Common myeloid progenitor, CD34-positive (primary cell): Measurements from ENCODE around the gene DPP3.

Experiments used
- CTCF ChIA-PET: fragments of 350-600 bp; sonication (Branson Sonifier 250); formaldehyde crosslinking; loops from one replicate; lab custom pipeline; 2021; ENCODE audit warnings: antibody characterized with exemption; lab: Charles Lee
- POLR2A ChIA-PET: fragments of 350-600 bp; sonication (Branson Sonifier 250); formaldehyde crosslinking; loops from one replicate; lab custom pipeline; 2021; ENCODE audit warnings: antibody characterized with exemption; lab: Charles Lee
- DNase-seq, 3 donors: peaks; one replicate each; pipeline versions ENCODE4 v3.0.0 to v3.0.0-alpha.2; 2013
- H3K27ac ChIP-seq, 2 experiments: 1 replicate in 1 of 2; 2 replicates in 1 of 2; pipeline ENCODE4 v1.7.0; 2013; ENCODE audit warnings: inconsistent platforms in 2 of 2, low read length in 2 of 2, mild to moderate bottlenecking in 2 of 2, low read depth in 1 of 2, moderate library complexity in 1 of 2; ENCODE audit not compliant: severe bottlenecking in 2 of 2, insufficient read depth in 1 of 2, poor library complexity in 1 of 2
- H3K27me3 ChIP-seq, 5 experiments: replicated peaks in 2 of 5; 1 replicate in 3 of 5; 2 replicates in 2 of 5; pipeline versions ENCODE4 v1.6.1 to v1.7.0; 2013; ENCODE audit warnings: low read length in 4 of 5, mild to moderate bottlenecking in 2 of 5, moderate library complexity in 2 of 5, inconsistent platforms in 1 of 5; ENCODE audit not compliant: insufficient read depth in 5 of 5, control insufficient read depth in 4 of 5
- H3K36me3 ChIP-seq, 4 experiments: 1 replicate in 2 of 4; 2 replicates in 2 of 4; pipeline versions ENCODE4 v1.6.1 to v1.7.0; 2013; ENCODE audit warnings: low read length in 3 of 4, control low read depth in 1 of 4, mild to moderate bottlenecking in 1 of 4; ENCODE audit not compliant: control insufficient read depth in 4 of 4, insufficient read depth in 4 of 4
- H3K4me1 ChIP-seq, 4 experiments: 1 replicate in 3 of 4; 2 replicates in 1 of 4; pipeline versions ENCODE4 v1.6.1 to v1.7.1; 2013; ENCODE audit warnings: low read length in 3 of 4, mild to moderate bottlenecking in 3 of 4, control low read depth in 1 of 4, inconsistent platforms in 1 of 4, moderate library complexity in 1 of 4; ENCODE audit not compliant: control insufficient read depth in 4 of 4, insufficient read depth in 4 of 4; ENCODE audit errors: control extremely low read depth in 1 of 4
- H3K4me3 ChIP-seq, 7 experiments: 1 replicate in 4 of 7; 2 replicates in 3 of 7; pipeline versions ENCODE4 v1.5.1 to v1.7.0; 2013; ENCODE audit warnings: mild to moderate bottlenecking in 7 of 7, low read length in 6 of 7, moderate library complexity in 6 of 7, inconsistent platforms in 2 of 7, low read depth in 2 of 7, control low read depth in 1 of 7; ENCODE audit not compliant: insufficient read depth in 4 of 7, control insufficient read depth in 1 of 7; ENCODE audit errors: extremely low read depth in 1 of 7
- H3K9me3 ChIP-seq, 5 experiments: 1 replicate in 4 of 5; 2 replicates in 1 of 5; pipeline versions ENCODE4 v1.6.1 to v1.7.1; 2013; ENCODE audit warnings: low read length in 4 of 5, mild to moderate bottlenecking in 2 of 5, inconsistent platforms in 1 of 5, low read depth in 1 of 5, moderate library complexity in 1 of 5; ENCODE audit not compliant: control insufficient read depth in 4 of 5, insufficient read depth in 2 of 5; ENCODE audit errors: control extremely low read depth in 1 of 5
- WGBS: methylation state at CpG from one replicate; pipeline ENCODE4 v1.1.5; 2013; ENCODE audit not compliant: insufficient coverage; 5-methylcytosine and 5-hydroxymethylcytosine counted together

The DPP3 gene

GRCh38 chr11:66546966-66547661, 66.9 kb downstream of the DPP3 start:
- H3K27ac ChIP-seq = no peak overlapping the region
- POLR2A ChIA-PET = interaction anchor here (1.5 kb wide), 1 partner anchor 70 kb away, joined by 3 read pairs; no protein-coding TSS in a partner anchor
- CTCF ChIA-PET = interaction anchor here (0.7 to 2.0 kb wide), 2 partner anchors 22 to 90 kb away, joined by 3 to 5 read pairs; partner anchors contain the start of gene CTSF

GRCh38 chr11:66547662-66548009, 67.4 kb downstream of the DPP3 start:
- POLR2A ChIA-PET = no interaction called here
- H3K4me3 ChIP-seq = no peak overlapping the region
- H3K27ac ChIP-seq = no peak overlapping the region
- WGBS = 68% methylated on average over 3 of the region's 5 CpGs
- H3K4me1 ChIP-seq = peaks cover 13 to 34% (median 29%) of the 10 kb centered on the region in 4 experiments
- H3K27me3 ChIP-seq = peaks cover 0 to 9% (median 0%) of the 10 kb centered on the region in 5 experiments
- no peak for DNase-seq
- peaks cover 0 to 5% (median 4%) of the 10 kb centered on the region in 4 experiments for H3K36me3 ChIP-seq
- H3K9me3 ChIP-seq = no peaks in the 10 kb centered on the region
- CTCF ChIA-PET = interaction anchor here (0.7 kb wide), 1 partner anchor 90 kb away, joined by 3 read pairs; no protein-coding TSS in a partner anchor

More at GRCh38 chr11:66546966-66547661, 66.9 kb downstream of the DPP3 start:
- Histone ChIP-seq H3K27me3 (peaks cover 0 to 9% (median 0%) of the 10 kb centered on the region in 5 experiments), H3K9me3 (no peaks in the 10 kb centered on the region), H3K4me1 (peaks cover 13 to 40% (median 31%) of the 10 kb centered on the region in 4 experiments), H3K4me3 (peak overlapping the region in 1 of 7 experiments; percentile 88), H3K36me3 (peaks cover 0 to 11% (median 9%) of the 10 kb centered on the region in 4 experiments)
- 49% methylated on average over 16 of the region's 18 CpGs for WGBS
- DNase-seq = no peak

- H3K4me1 ChIP-seq = peaks cover 13 to 30% (median 26%) of the 10 kb centered on the region in 4 experiments
- no peak overlapping the region for H3K27ac ChIP-seq
- H3K4me3 ChIP-seq = no peak overlapping the region
- H3K9me3 ChIP-seq = no peaks in the 10 kb centered on the region
- H3K27me3 ChIP-seq = peaks cover 0 to 9% (median 0%) of the 10 kb centered on the region in 5 experiments
- peaks cover 0 to 1% (median under 1%) of the 10 kb centered on the region in 4 experiments for H3K36me3 ChIP-seq
- ChIA-PET POLR2A (no interaction called here), CTCF (interaction anchor here (0.7 kb wide), 1 partner anchor 90 kb away, joined by 3 read pairs; no protein-coding TSS in a partner anchor)
- no peak for DNase-seq
- WGBS = 82% methylated on average over 11 of the region's 11 CpGs
Measured at GRCh38 chr11:66548041-66548440, 67.8 kb downstream of the DPP3 start.

DNA sequence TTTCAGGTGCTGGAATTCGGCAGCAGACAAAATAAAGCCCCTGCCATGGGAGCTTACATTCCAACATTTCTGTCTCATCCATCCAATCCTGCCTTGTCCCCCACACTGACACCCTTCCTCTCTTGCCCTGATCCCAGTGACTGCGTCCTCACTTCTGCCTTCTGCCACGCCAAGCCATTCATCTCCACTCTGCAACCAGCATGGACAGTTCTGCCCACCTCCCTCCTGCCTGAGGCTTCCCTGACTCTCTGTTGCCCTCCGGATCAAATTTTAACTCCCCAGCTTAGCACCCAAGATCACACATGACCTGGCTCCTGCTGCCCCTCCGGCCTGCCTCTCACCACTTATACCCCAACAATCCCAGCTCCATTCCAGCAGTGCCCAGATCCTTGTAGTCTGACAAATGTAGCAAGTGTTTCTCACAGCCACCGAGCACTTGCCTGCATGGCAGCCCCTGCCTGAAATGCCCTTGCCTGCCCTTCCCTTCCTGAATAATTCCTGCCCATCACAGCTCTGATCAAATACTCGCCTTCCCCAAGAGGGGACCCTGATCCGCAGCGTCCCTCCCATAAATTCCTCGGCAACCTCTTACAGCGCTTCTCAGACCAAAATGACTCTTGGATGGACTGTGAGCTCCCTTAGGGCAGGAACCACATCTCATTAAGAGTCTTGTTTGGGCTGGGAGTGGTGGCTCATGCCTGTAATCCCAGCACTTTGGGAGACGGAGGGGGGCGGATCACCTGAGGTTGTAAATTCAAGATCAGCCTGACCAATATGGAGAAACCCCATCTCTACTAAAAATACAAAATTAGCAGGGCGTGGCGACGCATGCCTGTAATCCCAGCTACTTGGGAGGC, 68.8 kb downstream of the DPP3 start:
- H3K4me3 ChIP-seq = no peak overlapping the region
- POLR2A ChIA-PET = no interaction called here
- peaks cover 0 to 9% (median 0%) of the 10 kb centered on the region in 5 experiments for H3K27me3 ChIP-seq
- H3K36me3 ChIP-seq = no peaks in the 10 kb centered on the region
- no peak for DNase-seq
- H3K9me3 ChIP-seq = no peaks in the 10 kb centered on the region
- no peak overlapping the region for H3K27ac ChIP-seq
- CTCF ChIA-PET = interaction anchor here (1.0 to 1.6 kb wide), 2 partner anchors 19 to 131 kb away, joined by 3 to 7 read pairs; partner anchors contain the start of gene CTSF
- 78% methylated on average over 14 of the region's 16 CpGs for WGBS
- H3K4me1 ChIP-seq = peaks cover 11 to 21% (median 17%) of the 10 kb centered on the region in 4 experiments

DNA sequence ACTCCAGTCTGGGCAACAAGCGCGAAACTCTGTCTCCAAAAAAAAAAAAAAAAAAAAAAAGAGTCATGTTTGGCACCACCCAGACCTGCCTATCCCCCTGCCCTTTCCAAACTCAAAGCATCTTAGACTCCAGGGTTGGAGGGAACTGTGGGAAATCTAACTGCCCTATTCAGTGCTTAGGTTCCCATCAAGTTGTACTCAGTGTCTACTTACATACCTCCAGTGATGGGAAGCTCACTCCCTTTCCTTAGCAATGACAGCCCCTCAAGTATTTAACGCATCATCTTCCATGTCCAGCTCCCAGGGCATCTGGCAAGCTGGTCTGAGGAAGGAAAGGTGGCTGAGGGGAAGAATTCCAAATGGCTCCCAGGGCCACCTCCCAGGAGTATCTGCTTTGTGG, 69.5 kb downstream of the DPP3 start:
- peaks cover 5 to 14% (median 10%) of the 10 kb centered on the region in 4 experiments for H3K4me1 ChIP-seq
- DNase-seq = no peak
- H3K9me3 ChIP-seq = no peaks in the 10 kb centered on the region
- no peak overlapping the region for H3K27ac ChIP-seq
- H3K36me3 ChIP-seq = no peaks in the 10 kb centered on the region
- WGBS = no CpG with 5 or more reads among the region's 3 CpGs
- POLR2A ChIA-PET = no interaction called here
- peaks cover 0 to 11% (median 0%) of the 10 kb centered on the region in 5 experiments for H3K27me3 ChIP-seq
- CTCF ChIA-PET = interaction anchor here (1.0 to 1.6 kb wide), 2 partner anchors 18 to 130 kb away, joined by 3 to 7 read pairs; partner anchors contain the start of gene CTSF
- H3K4me3 ChIP-seq = no peak overlapping the region

DNA sequence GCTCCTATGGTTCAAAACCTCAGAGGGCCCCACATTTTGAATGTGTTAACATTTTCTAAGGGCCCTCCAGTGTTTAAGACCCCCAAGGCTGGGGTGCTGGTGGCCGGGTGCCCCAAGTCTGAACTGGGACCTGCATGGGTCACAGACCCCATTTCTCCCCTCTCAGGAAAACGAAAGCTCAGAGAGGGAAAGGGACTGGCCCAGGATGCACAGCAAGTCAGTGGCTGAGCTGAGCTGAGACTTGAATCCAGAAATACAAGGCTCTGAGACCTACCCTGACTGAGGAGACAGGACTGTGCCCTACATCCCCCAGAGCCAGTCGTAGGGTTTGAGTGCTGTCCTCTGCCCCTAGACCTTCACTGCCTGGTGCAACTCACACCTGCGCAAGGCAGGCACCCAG, 70.7 kb downstream of the DPP3 start:
- ChIA-PET POLR2A (no interaction called here), CTCF (no interaction called here)
- Histone ChIP-seq H3K4me3 (no peak overlapping the region), H3K9me3 (no peaks in the 10 kb centered on the region), H3K27me3 (peaks cover 0 to 11% (median 0%) of the 10 kb centered on the region in 5 experiments), H3K4me1 (peaks cover 0 to 5% (median 3%) of the 10 kb centered on the region in 4 experiments), H3K27ac (no peak overlapping the region), H3K36me3 (no peaks in the 10 kb centered on the region)
- no peak for DNase-seq
- 100% methylated on average over 3 of the region's 4 CpGs for WGBS
